Effector memory CD8-positive, alpha-beta T cell (primary cell): ENCODE data around the gene MIA3.

Experiments
- ATAC-seq: fragments of 150-1000 bp; cut with Tn5 transposase; replicated peaks from 2 replicates; pipeline ENCODE4 v1.10.0; 2021; ENCODE audit warnings: mild to moderate bottlenecking, moderate library complexity
- DNase-seq, 3 experiments: peaks; one replicate each; pipeline ENCODE4 v3.0.0; 2021
- H3K27ac Mint-ChIP-seq, 2 donors: one replicate each; pipeline ENCODE4 v1.8.0; 2022; ENCODE audit warnings: mild to moderate bottlenecking in 2 of 2, mixed read lengths in 2 of 2, moderate library complexity in 2 of 2
- H3K27me3 Mint-ChIP-seq, 2 donors: one replicate each; pipeline ENCODE4 v1.8.0; 2022; ENCODE audit warnings: mixed read lengths in 2 of 2
- H3K36me3 Mint-ChIP-seq: one replicate; pipeline ENCODE4 v1.8.0; 2022; ENCODE audit warnings: mild to moderate bottlenecking, moderate library complexity, mixed read lengths; ENCODE audit not compliant: insufficient read depth
- H3K4me1 Mint-ChIP-seq, 2 donors: one replicate each; pipeline ENCODE4 v1.8.0; 2022; ENCODE audit warnings: low read depth in 2 of 2, mixed read lengths in 2 of 2
- H3K4me3 Mint-ChIP-seq, 2 donors: one replicate each; pipeline ENCODE4 v1.8.0; 2022; ENCODE audit warnings: mild to moderate bottlenecking in 2 of 2, mixed read lengths in 2 of 2, moderate library complexity in 2 of 2
- H3K9me3 Mint-ChIP-seq, 2 donors: one replicate each; pipeline ENCODE4 v1.8.0; 2022; ENCODE audit warnings: mixed read lengths in 2 of 2
- total RNA-seq, 9 experiments: gene quantifications; one replicate each; lab custom pipeline; 2026; lab: John Stamatoyannopoulos, UW

MIA3 gene
- 103 to 266 (median 209) reads per million in 9 experiments for total RNA-seq

DNA sequence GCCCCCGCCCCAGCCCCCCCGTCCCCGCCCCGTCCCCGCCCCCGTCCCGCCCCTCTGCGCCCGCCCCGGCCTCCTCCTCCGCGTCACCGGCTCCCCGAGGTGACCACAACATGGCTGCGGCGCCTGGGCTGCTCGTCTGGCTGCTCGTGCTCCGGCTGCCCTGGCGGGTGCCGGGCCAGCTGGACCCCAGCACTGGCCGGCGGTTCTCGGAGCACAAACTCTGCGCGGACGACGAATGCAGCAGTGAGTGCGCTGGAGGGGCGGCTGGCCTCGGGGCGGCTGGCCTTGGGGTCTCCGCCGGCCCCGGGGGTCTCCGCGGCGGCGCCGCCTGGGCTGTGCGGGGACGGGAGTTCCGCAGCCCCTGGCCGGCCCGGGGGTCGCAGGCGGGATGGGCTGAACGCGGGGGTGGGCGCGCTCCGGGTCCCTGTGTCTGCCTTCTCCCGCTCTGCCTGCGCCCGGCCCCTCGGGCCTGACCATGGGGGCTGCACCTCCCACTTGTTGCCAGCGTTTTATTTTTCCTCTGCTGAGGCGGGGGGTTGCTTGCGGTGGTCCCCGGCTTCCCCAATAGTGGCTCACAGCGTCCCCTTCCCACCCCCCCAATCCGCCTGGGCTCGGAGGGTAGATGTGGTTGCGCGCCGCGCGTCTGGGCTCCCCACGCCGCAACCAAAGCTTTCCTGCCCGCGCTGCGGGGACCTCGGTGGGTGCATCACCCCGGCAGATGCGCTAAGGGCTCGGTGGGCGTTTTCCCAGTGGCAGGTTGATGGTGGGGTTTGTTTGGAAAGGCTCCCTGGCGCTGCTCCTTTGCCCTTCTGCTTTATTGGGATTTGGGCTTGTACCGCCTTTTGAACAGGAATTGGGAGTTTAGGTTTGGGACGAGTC, at the start of gene MIA3:
Gene MIA3, plus strand, starts transcription at position 97 of the 879 bp plus-strand sequence. Its CDS starts 14 bp downstream, at position 111.
- Mint-ChIP-seq H3K36me3 (peaks cover 33% of the 10 kb centered on the region), H3K27ac (peak within 1 kb of the TSS; percentile 97 to 98), H3K4me1 (peaks cover 25 to 27% of the 10 kb centered on the region in 2 donors), H3K4me3 (peak within 1 kb of the TSS; percentile 84 to 90), H3K9me3 (no peaks in the 10 kb centered on the region), H3K27me3 (peaks cover 22 to 27% of the 10 kb centered on the region in 2 donors)
- peak; percentile 51 for ATAC-seq
- DNase-seq: peak; percentile 67 to 73 (median 72)

GRCh38 chr1:222570837-222571236, 47.1 kb upstream of the MIA3 start:
- Mint-ChIP-seq H3K36me3 (peaks cover 36% of the 10 kb centered on the region), H3K27ac (no peak overlapping the region), H3K27me3 (no peaks in the 10 kb centered on the region), H3K4me1 (peaks cover 2 to 11% of the 10 kb centered on the region in 2 donors), H3K4me3 (no peak overlapping the region), H3K9me3 (no peaks in the 10 kb centered on the region)
- no peak for ATAC-seq
- no peak for DNase-seq

DNA sequence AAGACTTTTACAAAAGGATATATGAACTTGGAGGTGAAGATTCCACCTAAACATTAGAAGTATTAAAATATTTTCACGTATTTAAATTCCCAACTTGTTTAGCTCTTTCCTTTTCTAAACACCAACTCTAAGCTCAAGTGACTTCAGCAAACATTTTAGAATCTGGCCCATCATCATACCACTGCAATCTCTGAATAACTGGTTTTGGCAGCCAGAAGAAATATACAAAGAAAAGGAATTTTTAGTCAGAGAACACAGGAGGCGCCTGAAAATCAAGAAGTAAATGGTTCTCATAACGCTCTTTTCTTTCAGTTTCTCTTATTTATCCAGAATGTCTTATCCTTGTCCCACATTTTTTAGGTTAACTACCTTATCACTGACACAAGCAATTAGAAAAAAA, 38.6 kb upstream of the MIA3 start:
- Mint-ChIP-seq H3K27me3 (no peaks in the 10 kb centered on the region), H3K36me3 (peaks cover 31% of the 10 kb centered on the region), H3K4me1 (peaks cover 0 to 12% of the 10 kb centered on the region in 2 donors), H3K9me3 (no peaks in the 10 kb centered on the region), H3K4me3 (no peak overlapping the region), H3K27ac (peak overlapping the region in 1 of 2 donors; percentile 7)
- no peak for DNase-seq
- ATAC-seq: no peak

DNA sequence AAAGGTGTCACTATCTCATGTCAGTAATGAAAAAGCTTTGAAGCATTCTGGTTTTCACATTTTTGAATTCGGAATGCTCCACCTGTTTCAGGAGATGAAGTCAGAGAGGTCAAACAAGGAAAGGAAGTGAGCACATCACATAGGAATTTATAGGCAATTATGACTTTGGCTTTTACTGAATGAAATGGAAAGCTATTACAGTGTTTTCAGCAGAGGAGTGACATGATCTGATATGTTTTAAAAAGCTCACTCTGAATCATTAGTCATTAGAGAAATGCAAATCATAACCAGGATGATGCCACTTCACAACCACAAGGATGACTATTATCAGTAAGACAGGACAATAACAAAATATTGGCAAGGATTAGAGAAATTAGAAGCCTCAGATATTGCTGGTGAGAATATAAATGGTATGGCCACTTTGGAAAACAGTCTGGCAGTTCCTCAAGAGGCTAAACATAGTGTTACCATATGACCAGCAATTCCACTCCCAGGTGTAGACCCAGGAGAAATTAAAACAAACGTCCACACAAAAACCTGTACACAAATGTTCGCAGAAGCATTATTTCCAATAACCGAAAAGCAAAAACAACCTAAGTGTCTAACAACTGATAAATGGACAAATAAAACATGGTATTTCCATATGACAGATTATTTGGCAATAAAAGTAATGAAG, 35.7 kb upstream of the MIA3 start:
- H3K4me1 Mint-ChIP-seq: peaks cover 10 to 17% of the 10 kb centered on the region in 2 donors
- peaks cover 28% of the 10 kb centered on the region for H3K36me3 Mint-ChIP-seq
- H3K27ac Mint-ChIP-seq: no peak overlapping the region
- H3K9me3 Mint-ChIP-seq: no peaks in the 10 kb centered on the region
- H3K4me3 Mint-ChIP-seq: no peak overlapping the region
- no peak for DNase-seq
- ATAC-seq: no peak
- no peaks in the 10 kb centered on the region for H3K27me3 Mint-ChIP-seq

- no peaks in the 10 kb centered on the region for H3K9me3 Mint-ChIP-seq
- no peak for DNase-seq
- peaks cover 30% of the 10 kb centered on the region for H3K36me3 Mint-ChIP-seq
- H3K27me3 Mint-ChIP-seq: no peaks in the 10 kb centered on the region
- no peak overlapping the region for H3K4me3 Mint-ChIP-seq
- H3K4me1 Mint-ChIP-seq: peaks cover 10 to 22% of the 10 kb centered on the region in 2 donors
- ATAC-seq: no peak
- peak overlapping the region in 1 of 2 donors; percentile 25 for H3K27ac Mint-ChIP-seq
Measured at GRCh38 chr1:222583079-222583478, 34.8 kb upstream of the MIA3 start.

DNA sequence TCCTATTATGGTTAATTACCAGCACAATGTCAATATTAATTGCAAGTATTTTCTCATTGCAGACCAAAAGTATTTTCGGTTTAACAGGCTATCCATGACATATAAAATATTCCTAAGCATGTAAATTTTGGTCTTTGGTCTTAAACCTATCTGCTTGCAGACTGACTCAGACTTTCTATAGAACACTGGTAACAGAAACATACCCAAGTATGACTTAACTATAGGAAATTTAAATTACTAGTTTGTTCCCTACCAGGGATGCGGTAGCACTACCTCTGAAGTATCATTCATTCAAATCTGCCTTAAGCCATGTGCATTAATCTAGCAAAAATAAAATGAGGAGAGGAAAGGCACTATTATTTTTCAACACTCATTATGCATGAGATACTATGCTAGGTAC, 31.1 kb upstream of the MIA3 start:
- peaks cover 27 to 42% of the 10 kb centered on the region in 2 donors for H3K4me1 Mint-ChIP-seq
- H3K27me3 Mint-ChIP-seq: no peaks in the 10 kb centered on the region
- no peak overlapping the region for H3K27ac Mint-ChIP-seq
- no peak overlapping the region for H3K4me3 Mint-ChIP-seq
- ATAC-seq (no peak), DNase-seq (no peak)
- H3K9me3 Mint-ChIP-seq: no peaks in the 10 kb centered on the region
- H3K36me3 Mint-ChIP-seq: peaks cover 40% of the 10 kb centered on the region

DNA sequence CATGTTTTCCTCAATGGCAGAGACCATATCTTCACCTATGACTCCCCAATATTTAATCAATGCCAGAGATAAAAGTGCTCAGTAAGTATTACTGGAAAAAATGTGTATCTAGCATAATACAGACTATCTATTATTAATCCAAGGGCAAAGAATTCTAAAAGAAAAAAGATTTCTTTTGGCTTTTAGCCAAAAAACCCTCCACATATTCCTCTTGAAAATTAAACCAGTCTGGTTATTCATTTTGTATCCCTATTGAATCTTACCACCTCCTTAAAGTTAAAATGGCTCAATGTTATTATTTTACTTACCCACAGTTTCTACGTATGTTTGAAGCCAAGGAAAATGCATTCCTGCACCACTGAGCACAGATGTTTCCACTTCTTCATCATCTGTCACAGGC, 29.8 kb upstream of the MIA3 start:
- Mint-ChIP-seq H3K27ac (peak overlapping the region in 1 of 2 donors; percentile 9), H3K36me3 (peaks cover 29% of the 10 kb centered on the region), H3K9me3 (no peaks in the 10 kb centered on the region), H3K4me3 (no peak overlapping the region), H3K4me1 (peaks cover 27 to 38% of the 10 kb centered on the region in 2 donors), H3K27me3 (no peaks in the 10 kb centered on the region)
- DNase-seq (no peak), ATAC-seq (no peak)

DNA sequence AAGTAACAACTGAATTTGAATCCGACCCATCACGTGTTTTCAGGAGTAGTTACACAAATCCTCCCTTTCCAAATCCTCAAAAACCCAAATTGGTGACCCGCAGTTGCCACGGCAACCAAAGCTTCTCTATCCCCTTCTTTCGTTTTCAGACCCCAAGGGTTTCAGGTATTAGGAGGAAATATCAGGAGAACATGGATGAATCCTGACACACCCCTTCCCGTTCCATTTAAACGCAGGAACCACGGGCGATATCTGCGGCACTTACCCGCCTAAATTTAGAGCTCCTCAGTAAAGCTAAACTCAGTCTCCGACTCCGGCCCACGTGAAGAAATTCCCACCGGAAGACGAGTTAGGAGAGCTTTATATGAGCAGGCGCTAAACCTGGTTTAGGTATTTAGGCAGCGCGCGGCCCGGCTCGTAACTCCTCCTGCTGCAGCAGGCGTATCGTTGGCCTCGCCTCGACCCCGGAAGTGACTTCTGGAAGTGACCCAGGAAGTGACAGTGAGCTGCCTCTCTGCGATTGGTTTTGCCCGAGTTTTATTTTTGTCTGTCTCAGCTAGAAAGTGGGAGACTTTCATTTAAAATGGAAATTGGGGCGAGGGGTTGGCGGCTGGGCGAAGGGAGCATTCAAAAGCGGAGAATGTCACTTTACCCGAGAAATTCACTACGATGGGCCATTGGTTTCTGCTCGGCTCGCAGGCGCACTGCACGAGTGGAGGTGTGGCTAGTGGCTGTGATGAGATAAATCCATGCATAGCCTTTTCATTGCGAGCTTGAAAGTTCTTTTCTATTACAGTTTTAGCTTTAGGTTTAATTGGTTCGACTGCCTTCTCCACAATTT, 28.2 kb upstream of the MIA3 start, which contains the start of gene TAF1A:
Gene TAF1A, minus strand, starts transcription at position 472 of the 841 bp plus-strand sequence.
- peak within 1 kb of the TSS; percentile 97 to 99 for H3K27ac Mint-ChIP-seq
- peak; percentile 99 for ATAC-seq
- H3K4me3 Mint-ChIP-seq: peak within 1 kb of the TSS; percentile 96 to 97
- no peaks in the 10 kb centered on the region for H3K27me3 Mint-ChIP-seq
- H3K9me3 Mint-ChIP-seq: no peaks in the 10 kb centered on the region
- H3K4me1 Mint-ChIP-seq: peaks cover 27 to 38% of the 10 kb centered on the region in 2 donors
- H3K36me3 Mint-ChIP-seq: peaks cover 21% of the 10 kb centered on the region
- peak; percentile 78 to 80 (median 78) for DNase-seq

DNA sequence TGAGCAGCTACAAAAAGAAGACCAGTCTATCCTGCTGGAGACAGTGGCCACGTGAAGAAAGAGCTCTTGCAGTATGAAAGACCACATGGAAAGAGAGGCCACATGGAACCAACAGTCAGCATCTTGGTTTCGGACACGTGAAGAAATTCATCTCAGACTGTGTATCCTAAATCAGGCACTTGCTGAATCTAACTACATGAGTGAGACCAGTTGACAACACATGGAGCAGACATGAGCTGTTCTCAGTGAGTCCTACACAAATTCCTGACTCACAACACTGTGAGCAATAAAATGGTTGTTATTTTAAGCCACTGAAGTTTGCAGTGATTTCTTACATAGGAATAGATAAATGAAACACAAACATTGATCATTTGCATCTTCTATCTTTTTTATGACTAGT, 25.7 kb upstream of the MIA3 start:
- Mint-ChIP-seq H3K36me3 (peaks cover 20% of the 10 kb centered on the region), H3K4me1 (peaks cover 18 to 29% of the 10 kb centered on the region in 2 donors), H3K27ac (no peak overlapping the region), H3K9me3 (no peaks in the 10 kb centered on the region), H3K27me3 (no peaks in the 10 kb centered on the region), H3K4me3 (no peak overlapping the region)
- ATAC-seq: no peak
- DNase-seq: no peak

GRCh38 chr1:222594789-222595188, 23.1 kb upstream of the MIA3 start:
- ATAC-seq: no peak
- Mint-ChIP-seq H3K27ac (no peak overlapping the region), H3K36me3 (peaks cover 8% of the 10 kb centered on the region), H3K4me3 (no peak overlapping the region), H3K27me3 (peaks cover 0 to 7% of the 10 kb centered on the region in 2 donors), H3K4me1 (peaks cover 7% of the 10 kb centered on the region in 2 donors), H3K9me3 (no peaks in the 10 kb centered on the region)
- no peak for DNase-seq

- H3K9me3 Mint-ChIP-seq: no peaks in the 10 kb centered on the region
- H3K4me3 Mint-ChIP-seq: no peak overlapping the region
- DNase-seq: no peak
- peaks cover 2% of the 10 kb centered on the region for H3K36me3 Mint-ChIP-seq
- no peaks in the 10 kb centered on the region for H3K4me1 Mint-ChIP-seq
- no peak overlapping the region for H3K27ac Mint-ChIP-seq
- no peak for ATAC-seq
- H3K27me3 Mint-ChIP-seq: peaks cover 0 to 7% of the 10 kb centered on the region in 2 donors
Measured at GRCh38 chr1:222596696-222597095, 21.2 kb upstream of the MIA3 start.

GRCh38 chr1:222600281-222600680, 17.6 kb upstream of the MIA3 start:
- H3K4me1 Mint-ChIP-seq: peaks cover 0 to 2% of the 10 kb centered on the region in 2 donors
- peaks cover 0 to 7% of the 10 kb centered on the region in 2 donors for H3K27me3 Mint-ChIP-seq
- H3K27ac Mint-ChIP-seq: no peak overlapping the region
- H3K36me3 Mint-ChIP-seq: peaks cover 2% of the 10 kb centered on the region
- ATAC-seq: no peak
- H3K4me3 Mint-ChIP-seq: no peak overlapping the region
- no peak for DNase-seq
- H3K9me3 Mint-ChIP-seq: no peaks in the 10 kb centered on the region

DNA sequence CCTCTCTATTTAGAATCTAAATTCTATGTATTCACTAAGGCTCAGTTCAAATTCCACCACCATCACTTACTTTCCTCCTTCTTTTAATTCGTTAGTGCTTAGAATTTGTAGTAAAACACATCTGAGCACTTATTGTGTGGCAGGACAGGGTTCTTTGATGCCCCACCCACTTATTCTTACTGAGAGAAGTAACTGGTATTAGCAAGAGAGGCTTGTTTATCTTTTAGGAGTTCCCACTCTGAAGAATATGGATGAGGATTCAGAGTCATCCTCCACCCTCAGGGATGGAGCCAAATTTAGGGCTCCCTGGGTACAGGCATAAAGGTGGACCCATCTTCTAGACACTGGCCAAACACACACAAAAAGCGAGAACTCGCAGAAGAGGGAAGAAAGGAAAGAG, 16.6 kb upstream of the MIA3 start:
- Mint-ChIP-seq H3K27ac (no peak overlapping the region), H3K27me3 (peaks cover 0 to 7% of the 10 kb centered on the region in 2 donors), H3K9me3 (no peaks in the 10 kb centered on the region), H3K4me3 (no peak overlapping the region), H3K36me3 (peaks cover 2% of the 10 kb centered on the region), H3K4me1 (peaks cover 0 to 2% of the 10 kb centered on the region in 2 donors)
- ATAC-seq (no peak), DNase-seq (no peak)
